Urinary bladder (tissue), 4 donors: Measurements from ENCODE around the gene ARL4A. TPM values are rescaled to one million over a fixed set of nuclear protein-coding genes. Genes with fewer than 3 reads are reported as not detected.
"Not testable (repeated sequence)": the region's sequence is repeated elsewhere in the genome, so short reads cannot be mapped to it uniquely, and the experiment has no call there.

Experiments used
- DNase-seq: peaks from one replicate; pipeline ENCODE4 v3.0.0-alpha.2; 2015; ENCODE audit errors: extremely low spot score
- H3K27ac ChIP-seq: one replicate; pipeline ENCODE4 v1.5.1; 2013; ENCODE audit warnings: low read depth, mild to moderate bottlenecking, moderate library complexity
- H3K36me3 ChIP-seq: one replicate; pipeline ENCODE4 v1.6.1; 2013; ENCODE audit warnings: mild to moderate bottlenecking, moderate library complexity; ENCODE audit not compliant: insufficient read depth
- H3K4me1 ChIP-seq: one replicate; pipeline ENCODE4 v1.6.1; 2013; ENCODE audit warnings: mild to moderate bottlenecking, moderate library complexity; ENCODE audit not compliant: insufficient read depth
- H3K4me3 ChIP-seq: one replicate; pipeline ENCODE4 v1.5.1; 2013; ENCODE audit warnings: low read depth, low read length
- WGBS: extraction: QIAGEN DNeasy Blood & Tissue Kit; methylation state at CpG from one replicate; pipeline ENCODE4 v1.1.7; 2013; 5-methylcytosine and 5-hydroxymethylcytosine counted together
- polyA plus RNA-seq: library from polyadenylated mRNA; stranded (reverse); fragments of 200-250 nt; gene quantifications from one replicate; pipeline ENCODE4 v1.2.3, GENCODE V29; 2013
- total RNA-seq: library from RNA; depleted of rRNA; stranded (reverse); fragments of >200 nt; gene quantifications from one replicate; pipeline ENCODE4 v1.2.3, GENCODE V29; 2014
- donor health status: healthy with polysubstance abuse.
- donor health status: healthy.

The ARL4A gene
- total RNA-seq = 93.6 TPM
- 37.2 TPM for polyA plus RNA-seq

- peak; percentile 98 for DNase-seq
- Histone ChIP-seq H3K27ac (peak within 1 kb of the TSS; percentile 84), H3K4me3 (peak within 1 kb of the TSS; percentile 63), H3K36me3 (no peaks in the 10 kb centered on the region), H3K4me1 (no peaks in the 10 kb centered on the region)
- WGBS = under 1% methylated on average over 73 of the region's 73 CpGs
Measured at GRCh38 chr7:12686891-12687717, at the start of gene ARL4A. Gene ARL4A (plus strand): TSS chr7:12687633. CDS start chr7:12688255, 622 bp downstream.

- Histone ChIP-seq H3K27ac (no peak overlapping the region), H3K4me3 (no peak overlapping the region), H3K4me1 (no peaks in the 10 kb centered on the region), H3K36me3 (no peaks in the 10 kb centered on the region)
- WGBS = 29% methylated on average over 4 of the region's 4 CpGs
- no peak for DNase-seq
Measured at GRCh38 chr7:12637819-12638592, 49.4 kb upstream of the ARL4A start.

DNA sequence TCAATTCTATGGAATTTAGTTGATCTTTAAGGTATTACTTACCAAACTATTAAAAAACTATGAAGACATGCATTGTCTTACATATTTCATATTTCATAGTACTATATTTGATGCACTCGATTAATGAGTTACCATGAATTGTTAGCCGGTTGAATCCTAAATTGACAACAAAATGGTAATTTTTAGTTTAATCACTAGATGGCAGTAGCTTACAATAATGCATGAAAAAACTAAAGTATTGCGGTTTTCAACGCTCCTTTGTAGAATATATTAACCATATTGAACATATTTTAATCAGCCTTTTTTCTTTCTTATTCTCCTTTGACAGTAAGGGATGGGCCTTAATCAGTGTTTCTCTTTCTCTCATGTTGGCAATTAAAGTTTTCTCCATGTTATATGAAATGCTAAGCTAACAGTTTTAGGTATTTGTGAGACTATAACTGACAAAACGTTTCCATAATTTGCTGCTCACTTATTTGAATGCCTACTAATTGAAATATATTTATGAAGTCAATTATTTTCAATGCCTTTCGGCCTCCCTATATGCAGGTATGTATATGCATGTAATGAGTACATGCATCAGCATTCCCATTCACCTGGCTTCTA is 48.5 kb upstream of the ARL4A start:
- Histone ChIP-seq H3K4me1 (no peaks in the 10 kb centered on the region), H3K27ac (no peak overlapping the region), H3K36me3 (no peaks in the 10 kb centered on the region), H3K4me3 (no peak overlapping the region)
- WGBS = 20% methylated on average over 6 of the region's 6 CpGs
- no peak for DNase-seq

DNA sequence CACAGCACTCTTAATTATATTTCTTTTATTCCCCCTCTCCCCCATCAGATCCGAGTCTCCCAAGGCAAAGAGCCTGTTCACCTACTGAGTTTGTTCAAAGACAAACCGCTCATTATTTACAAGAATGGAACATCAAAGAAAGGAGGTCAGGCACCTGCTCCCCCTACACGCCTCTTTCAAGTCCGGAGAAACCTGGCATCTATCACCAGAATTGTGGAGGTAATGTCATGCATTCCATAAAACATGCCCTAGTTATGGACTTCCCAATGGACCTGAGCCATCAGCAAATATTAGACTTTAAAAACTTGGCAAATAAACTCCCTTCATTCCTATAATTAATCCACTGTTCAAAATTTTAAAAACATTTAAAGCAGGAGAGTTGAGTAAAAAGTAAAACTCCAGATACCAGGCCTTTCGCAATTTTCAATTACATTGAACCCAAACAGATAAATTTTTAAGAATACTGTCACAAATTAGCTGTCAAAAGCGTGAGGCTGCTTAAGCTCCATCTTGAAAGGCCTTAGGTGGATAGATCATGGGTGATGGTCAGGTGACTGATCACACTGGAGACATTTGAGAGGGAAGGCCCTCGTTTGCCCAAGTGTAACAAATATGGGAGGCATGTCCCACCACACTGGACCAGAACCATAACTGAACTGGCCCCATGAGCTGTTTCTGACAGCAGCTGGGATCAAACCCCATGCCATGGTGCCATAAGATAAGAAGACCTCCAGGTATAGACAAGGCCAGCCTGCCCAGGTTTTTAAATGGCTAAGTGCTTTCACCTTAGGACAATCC is 46.9 kb upstream of the ARL4A start:
- DNase-seq = no peak
- Histone ChIP-seq H3K36me3 (no peaks in the 10 kb centered on the region), H3K4me3 (no peak overlapping the region), H3K27ac (no peak overlapping the region), H3K4me1 (no peaks in the 10 kb centered on the region)
- WGBS = 79% methylated on average over 7 of the region's 7 CpGs

GRCh38 chr7:12641196-12641595 is 46.2 kb upstream of the ARL4A start:
- Histone ChIP-seq H3K4me3 (no peak overlapping the region), H3K36me3 (no peaks in the 10 kb centered on the region), H3K4me1 (no peaks in the 10 kb centered on the region), H3K27ac (no peak overlapping the region)
- WGBS = 63% methylated on average over 3 of the region's 3 CpGs
- no peak for DNase-seq

DNA sequence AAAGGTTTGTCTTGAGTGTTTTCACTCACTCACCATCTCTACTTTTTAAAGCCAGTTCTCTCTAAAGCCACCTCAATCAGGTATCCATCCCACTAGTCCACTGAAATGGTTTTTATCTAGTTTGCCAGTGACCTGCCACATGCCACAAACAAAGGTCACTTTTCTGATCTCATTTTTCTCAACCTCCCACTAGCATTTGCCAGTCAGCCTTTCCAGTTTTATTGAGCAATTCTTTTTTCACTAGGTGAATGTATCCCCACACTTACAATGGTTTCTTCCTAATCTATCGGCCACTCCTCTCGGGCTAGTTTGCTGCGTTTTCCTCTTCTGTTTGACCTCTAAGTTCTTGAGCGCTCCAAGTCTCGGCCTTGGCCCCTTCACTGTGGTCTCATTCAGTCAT is 44.9 kb upstream of the ARL4A start:
- no peaks in the 10 kb centered on the region for H3K36me3 ChIP-seq
- DNase-seq = no peak
- no peak overlapping the region for H3K4me3 ChIP-seq
- H3K27ac ChIP-seq = no peak overlapping the region
- 96% methylated on average over 5 of the region's 5 CpGs for WGBS
- no peaks in the 10 kb centered on the region for H3K4me1 ChIP-seq

DNA sequence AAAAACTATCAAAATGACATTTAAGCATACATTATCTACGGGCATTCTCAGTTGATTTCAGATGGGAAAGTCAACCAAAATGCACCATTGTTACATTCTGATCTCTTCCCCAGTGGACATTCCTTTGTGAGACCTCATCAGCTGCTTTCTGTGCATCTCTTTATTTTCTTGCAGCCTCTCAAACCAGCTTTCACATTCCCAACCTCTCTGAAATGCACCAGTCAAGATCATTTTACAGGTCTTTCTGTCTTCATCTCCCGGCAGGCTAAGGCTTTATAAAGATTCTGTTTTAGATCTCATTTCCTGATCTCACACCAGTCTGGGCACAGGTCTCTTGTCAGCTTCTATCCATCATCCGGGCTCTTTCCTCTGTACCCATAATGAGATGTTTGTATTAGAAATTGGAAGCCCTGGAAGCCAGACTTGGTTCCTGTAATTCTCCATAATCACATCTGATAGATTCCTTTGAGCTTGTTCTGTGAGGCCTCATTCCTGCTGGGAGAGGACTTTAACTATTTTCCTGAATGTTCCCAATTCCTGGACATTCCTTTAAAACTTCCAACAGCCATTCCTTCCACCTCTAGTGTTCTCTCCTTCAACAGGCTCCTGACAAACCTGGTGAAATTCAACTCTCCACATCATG is 44.3 kb upstream of the ARL4A start:
- H3K36me3 ChIP-seq = no peaks in the 10 kb centered on the region
- WGBS = 78% methylated on average over 3 of the region's 3 CpGs

DNA sequence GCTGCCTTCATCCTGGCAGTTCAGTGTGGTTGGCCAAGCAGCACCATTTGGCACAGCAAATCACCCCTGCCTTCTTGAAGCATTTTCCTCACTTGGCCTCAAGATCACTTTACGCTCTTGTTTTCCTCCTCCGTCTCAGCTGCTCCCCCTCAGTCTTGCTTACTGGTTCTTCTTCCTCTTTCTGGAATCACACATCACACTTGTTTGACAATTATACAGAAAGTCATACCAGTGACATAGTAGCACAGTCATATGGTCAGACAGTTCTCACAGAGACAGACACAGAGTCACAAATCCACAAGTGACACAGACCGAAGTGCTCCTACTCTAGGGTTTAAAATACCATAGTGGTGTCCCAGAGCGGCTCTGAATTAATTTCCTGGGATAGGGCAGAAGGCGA is 43.8 kb upstream of the ARL4A start:
- no peak for DNase-seq
- Histone ChIP-seq H3K4me1 (no peaks in the 10 kb centered on the region), H3K4me3 (no peak overlapping the region), H3K27ac (no peak overlapping the region), H3K36me3 (no peaks in the 10 kb centered on the region)
- 93% methylated on average over 5 of the region's 5 CpGs for WGBS

More for the DNA sequence above, 44.3 kb upstream of the ARL4A start:
- no peak for DNase-seq
- no peak overlapping the region for H3K4me3 ChIP-seq
- H3K27ac ChIP-seq = no peak overlapping the region
- no peaks in the 10 kb centered on the region for H3K4me1 ChIP-seq

GRCh38 chr7:12645212-12645611 is 42.2 kb upstream of the ARL4A start:
- H3K4me1 ChIP-seq = not testable (repeated sequence)
- 88% methylated on average over 6 of the region's 6 CpGs for WGBS

DNA sequence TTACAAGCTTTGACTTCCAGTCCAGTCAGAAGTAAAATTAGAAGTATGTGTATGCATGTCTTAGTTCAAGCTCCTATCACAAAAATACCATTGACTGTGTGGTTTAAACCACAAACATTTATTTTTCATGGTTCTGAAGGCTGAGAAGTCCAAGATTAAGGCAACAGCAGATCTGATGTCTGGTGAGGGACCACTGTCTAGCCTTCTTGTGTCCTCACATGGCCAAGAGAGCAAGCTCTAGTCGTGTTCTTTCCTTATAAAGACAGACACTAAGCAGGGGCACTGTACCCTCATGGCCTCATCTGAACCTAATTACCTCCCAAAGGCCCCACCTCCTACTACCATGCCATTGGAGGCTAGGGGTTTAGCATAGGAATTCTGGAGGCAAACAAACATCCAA is 41.3 kb upstream of the ARL4A start:
- no peak overlapping the region for H3K4me3 ChIP-seq
- no peaks in the 10 kb centered on the region for H3K4me1 ChIP-seq
- DNase-seq = no peak
- H3K36me3 ChIP-seq = no peaks in the 10 kb centered on the region
- WGBS = 49% methylated on average over 1 of the region's 1 CpG
- no peak overlapping the region for H3K27ac ChIP-seq

More at GRCh38 chr7:12645212-12645611, 42.2 kb upstream of the ARL4A start:
- H3K27ac ChIP-seq, H3K4me3 ChIP-seq, DNase-seq, H3K36me3 ChIP-seq: not testable (repeated sequence)

- WGBS = 66% methylated on average over 6 of the region's 6 CpGs
- no peaks in the 10 kb centered on the region for H3K36me3 ChIP-seq
- H3K4me1 ChIP-seq = no peaks in the 10 kb centered on the region
- H3K27ac ChIP-seq = no peak overlapping the region
- DNase-seq = no peak
- no peak overlapping the region for H3K4me3 ChIP-seq
Measured at GRCh38 chr7:12647364-12648219, 39.8 kb upstream of the ARL4A start.

GRCh38 chr7:12648704-12649261 is 38.6 kb upstream of the ARL4A start:
- H3K36me3 ChIP-seq = no peaks in the 10 kb centered on the region
- no peak overlapping the region for H3K27ac ChIP-seq
- WGBS = 72% methylated on average over 4 of the region's 4 CpGs
- H3K4me3 ChIP-seq = no peak overlapping the region
- no peaks in the 10 kb centered on the region for H3K4me1 ChIP-seq
- no peak for DNase-seq
